CD4-positive, alpha-beta T cell (primary cell): ENCODE results near the gene PDGFRB. TPM values are rescaled to one million over a fixed set of nuclear protein-coding genes. Genes with fewer than 3 reads are reported as not detected.

Experiments
- ATAC-seq: fragments of 200-7000 bp; cut with Tn5 transposase; one replicate; pipeline ENCODE4 v1.10.0; 2022; ENCODE audit warnings: mild to moderate bottlenecking; ENCODE audit not compliant: poor library complexity
- CTCF ChIA-PET: fragments of 350-600 bp; sonication (Branson Sonifier 250); formaldehyde crosslinking; loops from one replicate; lab custom pipeline; 2021; ENCODE audit warnings: antibody characterized with exemption, inconsistent platforms; lab: Charles Lee
- POLR2A ChIA-PET: fragments of 350-600 bp; sonication (Branson Sonifier 250); formaldehyde crosslinking; loops from one replicate; lab custom pipeline; 2021; ENCODE audit warnings: antibody characterized with exemption, inconsistent platforms; lab: Charles Lee
- DNase-seq, 14 experiments: peaks; one replicate each; pipeline ENCODE4 v3.0.0-alpha.2; 2013 to 2020; ENCODE audit warnings: mixed read lengths in 2 of 14
- H3K27ac ChIP-seq, 2 donors: one replicate each; pipeline versions ENCODE4 v1.5.1 to v1.7.0; 2013; ENCODE audit warnings: low read length in 2 of 2, low read depth in 1 of 2, mild to moderate bottlenecking in 1 of 2
- H3K27me3 ChIP-seq, 2 experiments: 1 replicate in 1 of 2; 2 replicates in 1 of 2; pipeline versions ENCODE4 v1.6.1 to v1.7.0; 2013; ENCODE audit warnings: low read length in 2 of 2, control low read depth in 1 of 2, mild to moderate bottlenecking in 1 of 2, moderate library complexity in 1 of 2; ENCODE audit not compliant: insufficient read depth in 2 of 2, control insufficient read depth in 1 of 2
- H3K36me3 ChIP-seq: one replicate; pipeline ENCODE4 v1.6.1; 2013; ENCODE audit warnings: low read length, control low read depth; ENCODE audit not compliant: insufficient read depth
- H3K4me1 ChIP-seq: one replicate; pipeline ENCODE4 v1.6.1; 2013; ENCODE audit warnings: low read length, control low read depth; ENCODE audit not compliant: insufficient read depth
- H3K4me3 ChIP-seq: one replicate; pipeline ENCODE4 v1.5.1; 2013; ENCODE audit warnings: mild to moderate bottlenecking, low read length, moderate library complexity
- H3K9me3 ChIP-seq, 2 experiments: 1 replicate in 1 of 2; 2 replicates in 1 of 2; pipeline versions ENCODE4 v1.6.1 to v1.7.0; 2013; ENCODE audit warnings: low read length in 2 of 2, mild to moderate bottlenecking in 2 of 2, control low read depth in 1 of 2, moderate library complexity in 1 of 2; ENCODE audit not compliant: control insufficient read depth in 1 of 2, insufficient read depth in 1 of 2
- H3K27ac Mint-ChIP-seq: one replicate; pipeline ENCODE4 v1.8.0; 2020; ENCODE audit warnings: mixed read lengths
- H3K27me3 Mint-ChIP-seq: one replicate; pipeline ENCODE4 v1.8.0; 2021; ENCODE audit warnings: mixed read lengths
- H3K36me3 Mint-ChIP-seq: one replicate; pipeline ENCODE4 v1.8.0; 2021; ENCODE audit warnings: low read depth, mixed read lengths
- H3K4me1 Mint-ChIP-seq: one replicate; pipeline ENCODE4 v1.8.0; 2021; ENCODE audit warnings: low read depth, mixed read lengths
- H3K4me3 Mint-ChIP-seq: one replicate; pipeline ENCODE4 v1.8.0; 2020; ENCODE audit warnings: mild to moderate bottlenecking, mixed read lengths
- H3K9me3 Mint-ChIP-seq: one replicate; pipeline ENCODE4 v1.8.0; 2020; ENCODE audit warnings: mixed read lengths
- CTCF ChIP-seq: fragments of 200-600 bp; IDR thresholded peaks from one replicate; pipeline ENCODE4 v1.8.0; 2022; ENCODE audit warnings: antibody characterized with exemption, mild to moderate bottlenecking
- intact Hi-C, 2 experiments: fragments of 100-400 bp; cut with DNase I in 1 of 2; cut with micrococcal nuclease in 1 of 2; formaldehyde crosslinking; loops; one replicate each; pipeline versions ENCODE4 v1.15.1 to v1.9.0; 2023 to 2025; cut with DNase I, micrococcal nuclease
- total RNA-seq, 174 experiments: library from RNA in 2 of 174; stranded (reverse) in 2 of 174; gene quantifications; one replicate each; pipeline ENCODE4 v1.2.3 and lab custom pipeline; 2021 to 2026

The PDGFRB gene
- total RNA-seq, 2 experiments from 2014 or later = not detected

GRCh38 chr5:150124111-150124557, 31.5 kb downstream of the PDGFRB start:
- ATAC-seq = no peak

GRCh38 chr5:150123542-150123941, 32.1 kb downstream of the PDGFRB start:
- POLR2A ChIA-PET = no interaction called here
- intact Hi-C loops = no loop called here
- H3K4me1 Mint-ChIP-seq = no peaks in the 10 kb centered on the region
- DNase-seq = peak in 2 of 14 experiments; percentile 48 to 58
- no peak for TF ChIP-seq CTCF
- ATAC-seq = no peak
- H3K36me3 Mint-ChIP-seq = no peaks in the 10 kb centered on the region
- Histone ChIP-seq H3K27me3 (no peaks in the 10 kb centered on the region), H3K27ac (no peak overlapping the region), H3K4me3 (no peak overlapping the region), H3K4me1 (no peaks in the 10 kb centered on the region), H3K36me3 (no peaks in the 10 kb centered on the region), H3K9me3 (no peaks in the 10 kb centered on the region)
- H3K4me3 Mint-ChIP-seq = no peak overlapping the region
- no peak overlapping the region for H3K27ac Mint-ChIP-seq
- CTCF ChIA-PET = no interaction called here
- no peaks in the 10 kb centered on the region for H3K9me3 Mint-ChIP-seq
- no peaks in the 10 kb centered on the region for H3K27me3 Mint-ChIP-seq

More at GRCh38 chr5:150124111-150124557, 31.5 kb downstream of the PDGFRB start:
- ChIA-PET POLR2A (no interaction called here), CTCF (no interaction called here)
- H3K4me1 Mint-ChIP-seq = no peaks in the 10 kb centered on the region
- Histone ChIP-seq H3K36me3 (no peaks in the 10 kb centered on the region), H3K27ac (no peak overlapping the region), H3K4me3 (no peak overlapping the region), H3K27me3 (no peaks in the 10 kb centered on the region), H3K4me1 (no peaks in the 10 kb centered on the region), H3K9me3 (no peaks in the 10 kb centered on the region)
- H3K9me3 Mint-ChIP-seq = no peaks in the 10 kb centered on the region
- H3K27me3 Mint-ChIP-seq = no peaks in the 10 kb centered on the region
- no peak for DNase-seq
- no peaks in the 10 kb centered on the region for H3K36me3 Mint-ChIP-seq
- no peak overlapping the region for H3K27ac Mint-ChIP-seq
- TF ChIP-seq CTCF = no peak
- no peak overlapping the region for H3K4me3 Mint-ChIP-seq
- intact Hi-C loops = no loop called here

GRCh38 chr5:150122536-150123481, 32.8 kb downstream of the PDGFRB start:
- Mint-ChIP-seq H3K27ac (no peak overlapping the region), H3K36me3 (no peaks in the 10 kb centered on the region), H3K4me1 (no peaks in the 10 kb centered on the region), H3K4me3 (no peak overlapping the region), H3K27me3 (no peaks in the 10 kb centered on the region), H3K9me3 (no peaks in the 10 kb centered on the region)
- POLR2A ChIA-PET = no interaction called here
- Histone ChIP-seq H3K27me3 (no peaks in the 10 kb centered on the region), H3K4me3 (no peak overlapping the region), H3K36me3 (no peaks in the 10 kb centered on the region), H3K27ac (no peak overlapping the region), H3K4me1 (no peaks in the 10 kb centered on the region), H3K9me3 (no peaks in the 10 kb centered on the region)
- ATAC-seq (no peak), DNase-seq (no peak)
- CTCF ChIA-PET = no interaction called here
- intact Hi-C loops = no loop called here
- no peak for TF ChIP-seq CTCF
